ENCODE data around the gene NCCRP1.
"Not testable (repeated sequence)": the region's sequence is repeated elsewhere in the genome, so short reads cannot be mapped to it uniquely, and the experiment has no call there.

The NCCRP1 gene

DNA sequence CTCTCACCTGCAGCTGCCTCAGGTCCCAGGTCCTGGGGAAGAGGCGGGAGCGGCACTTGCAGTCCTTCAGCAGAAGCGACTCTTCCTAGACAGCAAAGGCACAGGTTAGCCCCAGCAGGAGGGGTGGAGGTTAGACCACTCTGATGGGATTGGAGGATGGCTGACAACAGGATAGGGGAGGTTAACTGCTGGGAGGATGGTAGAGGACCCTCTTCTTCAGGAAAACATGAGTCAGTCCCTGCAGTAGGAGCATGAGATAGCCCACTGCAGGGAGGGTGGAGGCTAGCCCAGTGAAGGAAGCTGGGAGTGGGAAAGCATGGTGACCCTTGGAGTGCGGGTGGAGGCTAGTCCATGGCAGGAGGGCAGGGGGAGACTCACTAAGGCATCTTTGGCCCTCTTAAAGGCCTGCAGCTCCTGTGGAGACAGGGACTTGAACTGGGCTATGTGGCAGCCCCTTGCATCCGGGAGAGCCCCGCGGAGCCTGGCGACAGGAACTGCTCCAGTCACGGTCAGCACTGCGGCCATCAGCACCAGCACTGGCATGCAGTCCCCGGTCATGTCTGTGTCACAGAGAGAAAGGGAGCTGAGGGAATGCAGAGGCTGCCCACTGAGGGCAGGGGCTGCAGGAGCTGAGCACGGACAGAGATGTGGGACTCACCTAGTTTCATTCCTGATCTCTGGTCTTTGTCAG, 47.8 kb downstream of the NCCRP1 start, which contains the start of gene IFNL3:
Gene IFNL3, minus strand, starts transcription at position 597 of the 691 bp plus-strand sequence. Its CDS starts 39 bp downstream, at position 558.
- H3K4me1 ChIP-seq (ENCODE audit: control insufficient read depth in 2 of 2, insufficient read depth in 2 of 2, low read length in 2 of 2); H3K9ac ChIP-seq (ENCODE audit: low read depth in 1 of 2, low read length in 2 of 2); H3K9me3 ChIP-seq (ENCODE audit: control insufficient read depth in 2 of 2, low read length in 2 of 2); H3K36me3 ChIP-seq (ENCODE audit: control insufficient read depth in 2 of 2, insufficient read depth in 2 of 2, low read length in 2 of 2); H3K4me3 ChIP-seq (ENCODE audit: low read length in 2 of 2); H3K27ac ChIP-seq (ENCODE audit: low read depth in 2 of 2, low read length in 2 of 2): not testable (repeated sequence)
- H3K27me3 ChIP-seq (ENCODE audit: control insufficient read depth in 2 of 2, insufficient read depth in 2 of 2, low read length in 2 of 2), result peaks cover 4 to 17% of the 10 kb centered on the region in 2 donors

DNA sequence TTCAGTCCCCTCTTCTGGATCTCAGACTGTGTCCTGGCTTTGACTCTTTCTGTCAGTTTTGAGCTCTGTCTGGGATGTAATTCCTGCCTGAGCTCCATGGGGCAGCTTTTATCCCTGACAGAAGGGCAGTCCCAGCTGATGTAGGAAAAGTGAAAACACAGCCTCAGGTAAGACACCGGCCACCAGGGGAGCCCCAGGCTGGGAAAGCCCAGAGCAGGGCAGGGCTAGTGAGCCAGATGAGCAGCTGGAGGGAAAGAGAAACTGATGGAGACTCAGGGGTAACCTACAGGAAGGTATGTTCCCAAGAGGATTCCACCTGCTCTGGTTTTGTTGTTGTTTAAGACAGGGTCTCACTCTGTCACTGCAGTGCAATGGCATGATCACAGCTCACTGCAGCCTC, 48.4 kb downstream of the NCCRP1 start:
- not testable (repeated sequence) for H3K9ac ChIP-seq (ENCODE audit: low read depth in 1 of 2, low read length in 2 of 2); H3K36me3 ChIP-seq (ENCODE audit: control insufficient read depth in 2 of 2, insufficient read depth in 2 of 2, low read length in 2 of 2); H3K4me1 ChIP-seq (ENCODE audit: control insufficient read depth in 2 of 2, insufficient read depth in 2 of 2, low read length in 2 of 2); H3K27ac ChIP-seq (ENCODE audit: low read depth in 2 of 2, low read length in 2 of 2); H3K9me3 ChIP-seq (ENCODE audit: control insufficient read depth in 2 of 2, low read length in 2 of 2); H3K4me3 ChIP-seq (ENCODE audit: low read length in 2 of 2)
- H3K27me3 ChIP-seq (ENCODE audit: control insufficient read depth in 2 of 2, insufficient read depth in 2 of 2, low read length in 2 of 2), result peaks cover 4 to 17% of the 10 kb centered on the region in 2 donors

DNA sequence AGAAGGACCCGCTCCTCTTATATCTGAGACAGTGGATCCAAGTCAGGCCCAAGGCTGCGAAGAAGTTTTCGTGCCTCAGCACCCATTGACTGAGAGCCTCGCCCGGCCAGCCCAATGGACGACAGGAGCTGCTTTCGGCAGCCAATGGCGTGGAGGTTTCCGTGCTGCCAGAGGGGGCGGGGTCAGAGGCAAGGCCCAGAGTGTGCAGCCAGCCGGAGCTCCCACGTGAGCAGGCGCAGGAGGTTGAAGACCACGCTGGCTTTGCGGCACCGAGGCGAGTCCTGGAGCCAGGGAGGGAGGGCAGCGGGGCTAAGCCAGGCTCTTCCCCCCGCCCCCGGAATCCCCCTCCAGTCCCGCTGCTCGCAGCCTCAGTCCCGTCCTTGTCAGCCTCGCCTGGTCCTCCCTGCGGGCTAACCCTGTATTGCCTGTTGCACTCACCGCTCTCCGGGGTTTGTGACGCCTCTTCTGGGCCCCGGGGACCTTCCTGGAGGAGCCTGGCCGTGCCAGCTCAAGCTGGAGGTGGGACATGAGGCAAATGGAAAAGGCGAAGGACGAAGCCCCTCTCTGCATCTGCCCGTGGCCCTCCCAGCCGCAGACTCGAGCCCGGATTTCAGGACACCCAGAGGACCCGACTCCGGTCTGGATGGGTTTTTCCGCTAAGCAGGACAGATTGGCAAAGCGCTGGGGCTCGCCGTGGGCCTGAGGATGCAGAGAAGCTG, 50.3 kb downstream of the NCCRP1 start:
- H3K4me1 ChIP-seq (ENCODE audit: control insufficient read depth in 2 of 2, insufficient read depth in 2 of 2, low read length in 2 of 2), result no peaks in the 10 kb centered on the region
- H3K9ac ChIP-seq (ENCODE audit: low read depth in 1 of 2, low read length in 2 of 2), result no peak overlapping the region
- H3K4me3 ChIP-seq (ENCODE audit: low read length in 2 of 2), result no peak overlapping the region
- peaks cover 6 to 17% of the 10 kb centered on the region in 2 donors for H3K27me3 ChIP-seq (ENCODE audit: control insufficient read depth in 2 of 2, insufficient read depth in 2 of 2, low read length in 2 of 2)
- no peaks in the 10 kb centered on the region for H3K36me3 ChIP-seq (ENCODE audit: control insufficient read depth in 2 of 2, insufficient read depth in 2 of 2, low read length in 2 of 2)
- no peaks in the 10 kb centered on the region for H3K9me3 ChIP-seq (ENCODE audit: control insufficient read depth in 2 of 2, low read length in 2 of 2)
- H3K27ac ChIP-seq (ENCODE audit: low read depth in 2 of 2, low read length in 2 of 2), result no peak overlapping the region

DNA sequence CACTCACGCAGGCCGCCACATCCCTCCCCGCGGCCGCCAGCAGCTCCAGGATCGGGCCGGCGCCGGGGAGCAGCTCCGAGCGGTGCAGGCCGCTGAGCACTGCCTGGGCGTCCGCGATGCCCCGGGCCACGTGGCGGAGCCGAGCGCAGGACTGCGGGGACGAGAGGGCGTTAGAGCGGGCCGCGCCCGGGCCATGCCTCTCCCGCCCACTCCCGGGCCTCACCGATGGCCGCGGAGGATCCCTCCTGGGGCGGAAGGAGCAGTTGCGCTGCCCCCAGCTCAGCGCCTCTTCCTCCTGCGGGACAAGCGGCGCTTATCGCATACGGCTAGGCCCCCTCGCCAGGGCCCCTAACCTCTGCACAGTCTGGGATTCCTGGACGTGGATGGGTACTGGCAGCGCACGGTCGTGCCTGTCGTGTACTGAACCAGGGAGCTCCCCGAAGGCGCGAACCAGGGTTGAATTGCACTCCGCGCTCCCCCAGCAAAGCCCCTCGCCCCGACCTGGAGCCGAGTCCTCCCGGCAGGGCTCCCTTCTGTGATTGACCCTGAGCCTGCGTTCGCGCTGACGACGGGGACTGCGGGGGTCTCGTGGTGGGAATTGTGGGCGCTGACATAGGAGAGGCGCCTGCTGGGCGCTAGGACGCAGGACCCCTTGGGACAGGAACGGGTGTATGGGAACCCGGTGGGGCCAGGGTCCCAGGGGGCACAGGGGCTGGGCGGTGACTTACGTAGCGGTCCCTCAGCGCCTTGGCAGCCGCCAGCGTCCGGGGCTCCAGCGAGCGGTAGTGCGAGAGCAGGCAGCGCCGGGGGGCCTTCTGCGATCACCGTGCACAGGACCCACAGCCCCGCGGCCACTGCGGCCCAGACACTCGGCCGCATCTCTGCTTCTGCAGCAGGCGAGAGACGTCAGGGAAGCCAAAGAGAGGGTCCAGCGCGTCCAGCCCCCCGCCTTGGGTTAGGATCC, 51.2 kb downstream of the NCCRP1 start:
- H3K27ac ChIP-seq (ENCODE audit: low read depth in 2 of 2, low read length in 2 of 2), result no peak overlapping the region
- no peaks in the 10 kb centered on the region for H3K4me1 ChIP-seq (ENCODE audit: control insufficient read depth in 2 of 2, insufficient read depth in 2 of 2, low read length in 2 of 2)
- no peaks in the 10 kb centered on the region for H3K9me3 ChIP-seq (ENCODE audit: control insufficient read depth in 2 of 2, low read length in 2 of 2)
- H3K36me3 ChIP-seq (ENCODE audit: control insufficient read depth in 2 of 2, insufficient read depth in 2 of 2, low read length in 2 of 2), result no peaks in the 10 kb centered on the region
- H3K9ac ChIP-seq (ENCODE audit: low read depth in 1 of 2, low read length in 2 of 2), result no peak overlapping the region
- peaks cover 6 to 17% of the 10 kb centered on the region in 2 donors for H3K27me3 ChIP-seq (ENCODE audit: control insufficient read depth in 2 of 2, insufficient read depth in 2 of 2, low read length in 2 of 2)
- H3K4me3 ChIP-seq (ENCODE audit: low read length in 2 of 2), result no peak overlapping the region

DNA sequence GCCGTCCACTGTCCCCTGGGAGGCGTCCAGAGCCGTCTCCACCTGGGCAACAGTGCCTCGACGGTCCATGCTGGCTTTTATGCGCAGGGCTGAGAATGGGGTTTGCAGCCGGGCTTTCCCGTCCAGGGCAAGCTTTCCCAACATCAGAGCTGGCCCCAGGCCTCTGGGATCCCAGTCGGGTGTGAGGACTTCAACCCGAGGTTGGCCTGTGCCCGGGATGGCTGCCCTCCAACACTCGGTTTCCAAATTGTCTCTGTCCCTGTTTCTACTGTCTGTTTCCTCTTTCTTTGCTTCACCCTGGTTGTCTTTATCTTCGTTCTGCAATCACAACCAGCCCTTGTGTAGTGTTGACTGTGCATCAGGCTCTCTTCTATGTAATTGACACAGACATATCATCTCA, 52.0 kb downstream of the NCCRP1 start, which contains the start of gene IFNL4:
Gene IFNL4, minus strand, starts transcription at position 51 of the 400 bp plus-strand sequence.
- Histone ChIP-seq H3K27me3 (ENCODE audit: control insufficient read depth in 2 of 2, insufficient read depth in 2 of 2, low read length in 2 of 2) (peaks cover 6 to 17% of the 10 kb centered on the region in 2 donors), H3K27ac (ENCODE audit: low read depth in 2 of 2, low read length in 2 of 2) (no peak within 1 kb of the TSS), H3K9ac (ENCODE audit: low read depth in 1 of 2, low read length in 2 of 2) (no peak within 1 kb of the TSS), H3K4me1 (ENCODE audit: control insufficient read depth in 2 of 2, insufficient read depth in 2 of 2, low read length in 2 of 2) (no peaks in the 10 kb centered on the region), H3K9me3 (ENCODE audit: control insufficient read depth in 2 of 2, low read length in 2 of 2) (no peaks in the 10 kb centered on the region), H3K4me3 (ENCODE audit: low read length in 2 of 2) (no peak within 1 kb of the TSS), H3K36me3 (ENCODE audit: control insufficient read depth in 2 of 2, insufficient read depth in 2 of 2, low read length in 2 of 2) (no peaks in the 10 kb centered on the region)

DNA sequence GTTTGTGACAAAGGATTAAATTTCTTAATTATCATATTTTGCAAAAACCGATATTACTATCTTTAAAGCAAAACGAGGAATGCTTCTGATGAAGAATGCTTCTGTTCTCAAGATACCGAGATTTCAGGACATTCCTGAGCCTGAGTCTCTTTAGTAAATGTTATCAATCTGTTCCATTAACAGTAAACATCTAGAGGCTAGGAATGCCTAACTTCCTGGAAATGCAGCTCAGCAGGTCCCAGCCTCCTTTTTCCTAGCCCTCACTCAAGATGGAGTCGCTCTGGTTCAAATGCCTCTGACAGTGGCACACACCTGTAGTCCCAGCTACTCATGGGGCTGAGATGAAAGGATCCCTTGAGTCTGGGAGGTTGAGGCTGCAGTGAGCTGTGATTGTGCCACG, 54.3 kb downstream of the NCCRP1 start:
- H3K4me3 ChIP-seq (ENCODE audit: low read length in 2 of 2), result no peak overlapping the region
- H3K9ac ChIP-seq (ENCODE audit: low read depth in 1 of 2, low read length in 2 of 2), result no peak overlapping the region
- H3K4me1 ChIP-seq (ENCODE audit: control insufficient read depth in 2 of 2, insufficient read depth in 2 of 2, low read length in 2 of 2), result no peaks in the 10 kb centered on the region
- H3K9me3 ChIP-seq (ENCODE audit: control insufficient read depth in 2 of 2, low read length in 2 of 2), result no peaks in the 10 kb centered on the region
- no peak overlapping the region for H3K27ac ChIP-seq (ENCODE audit: low read depth in 2 of 2, low read length in 2 of 2)
- peaks cover 6 to 17% of the 10 kb centered on the region in 2 donors for H3K27me3 ChIP-seq (ENCODE audit: control insufficient read depth in 2 of 2, insufficient read depth in 2 of 2, low read length in 2 of 2)
- H3K36me3 ChIP-seq (ENCODE audit: control insufficient read depth in 2 of 2, insufficient read depth in 2 of 2, low read length in 2 of 2), result no peaks in the 10 kb centered on the region

Data from mucosa of rectum (tissue), 2 donors.